Panc1 (cell line): ENCODE measurements around the gene DPY19L1. TPM values are rescaled to one million over a fixed set of nuclear protein-coding genes. Genes with fewer than 3 reads are reported as not detected.
A peak's percentile ranks its signal among the peaks of the same experiment; 100 is the strongest.

Experiments used
- ATAC-seq: fragments of 200-7000 bp; cut with Tn5 transposase; 2 replicates; pipeline ENCODE4 v1.9.1; 2020; ENCODE audit warnings: mild to moderate bottlenecking, moderate library complexity
- BruUV-seq: library from RNA; stranded (reverse); fragments of 400-500 nt; replicated peaks from 2 replicates; lab custom pipeline; 2021; lab: Mats Ljungman, UMichigan
- CTCF ChIA-PET: fragments of 300-600 bp; sonication (Branson Sonifier 250); formaldehyde crosslinking; loops from one replicate; lab custom pipeline; 2022; ENCODE audit warnings: antibody characterized with exemption; lab: Charles Lee
- POLR2A ChIA-PET: fragments of 300-600 bp; sonication (Branson Sonifier 250); formaldehyde crosslinking; loops from one replicate; lab custom pipeline; 2022; ENCODE audit warnings: antibody characterized with exemption; lab: Charles Lee
- DNase-seq: peaks from one replicate; pipeline ENCODE4 v3.0.0-alpha.2; 2010; ENCODE audit warnings: low read depth, low spot score
- H3K27ac ChIP-seq: 2 replicates; pipeline ENCODE4 v1.5.1; 2011; ENCODE audit warnings: mild to moderate bottlenecking, low read length, inconsistent platforms
- H3K27me3 ChIP-seq: fragments of 200-500 bp; sonication (Bioruptor generic); 2 replicates; pipeline ENCODE4 v1.6.0; 2014; ENCODE audit warnings: low read length, inconsistent platforms; ENCODE audit not compliant: control insufficient read depth, insufficient read depth
- H3K36me3 ChIP-seq: fragments of 200-500 bp; sonication (Bioruptor generic); 2 replicates; pipeline ENCODE4 v1.5.1; 2014; ENCODE audit warnings: inconsistent platforms, mild to moderate bottlenecking, low read length, moderate library complexity; ENCODE audit not compliant: control insufficient read depth, insufficient read depth
- H3K4me1 ChIP-seq: 2 replicates; pipeline ENCODE4 v1.5.1; 2011; ENCODE audit warnings: inconsistent platforms, mild to moderate bottlenecking, low read length, moderate library complexity; ENCODE audit not compliant: control insufficient read depth, insufficient read depth
- H3K4me3 ChIP-seq, 2 experiments: 2 replicates each; pipeline ENCODE4 v1.5.1; 2011 to 2012; ENCODE audit warnings: low read depth in 2 of 2, low read length in 2 of 2, mild to moderate bottlenecking in 2 of 2, inconsistent platforms in 1 of 2, moderate library complexity in 1 of 2
- H3K9me3 ChIP-seq: fragments of 200-500 bp; sonication (Bioruptor generic); 2 replicates; pipeline ENCODE4 v1.5.1; 2014; ENCODE audit warnings: low read depth, mild to moderate bottlenecking, inconsistent platforms, low read length, moderate library complexity; ENCODE audit not compliant: control insufficient read depth, insufficient read depth
- CTCF ChIP-seq: fragments of 450-650 bp; IDR thresholded peaks from 2 replicates; pipeline ENCODE4 v1.5.1; 2017; ENCODE audit warnings: mild to moderate bottlenecking
- POLR2AphosphoS5 ChIP-seq: IDR thresholded peaks from 2 replicates; pipeline ENCODE4 v1.6.1; 2012; ENCODE audit warnings: mild to moderate bottlenecking, low read depth, low read length, moderate library complexity
- REST ChIP-seq, 2 experiments: IDR thresholded peaks; 2 replicates each; pipeline ENCODE4 v1.6.1; 2011 to 2012; ENCODE audit warnings: low read depth in 2 of 2, control low read depth in 1 of 2, low read length in 1 of 2, mild to moderate bottlenecking in 1 of 2, moderate library complexity in 1 of 2; ENCODE audit not compliant: insufficient read depth in 1 of 2
- SIN3A ChIP-seq: IDR thresholded peaks from 2 replicates; pipeline ENCODE4 v1.6.1; 2012; ENCODE audit warnings: low read depth, mild to moderate bottlenecking, low read length, moderate library complexity, borderline replicate concordance; ENCODE audit not compliant: insufficient read depth
- TCF7L2 ChIP-seq: IDR thresholded peaks from 2 replicates; pipeline ENCODE4 v1.6.1; 2011; ENCODE audit warnings: mild to moderate bottlenecking, low read depth, low read length, inconsistent platforms
- in situ Hi-C: cut with HindIII; loops from 2 replicates; pipeline ENCODE4 v1.10.0; 2016; ENCODE audit warnings: low sequenced_read_pairs, low pct_unique_long_range_greater_than_20kb
- intact Hi-C: fragments of 100-400 bp; cut with micrococcal nuclease; formaldehyde crosslinking; loops from one replicate; pipeline ENCODE4 v1.10.0; 2022; ENCODE audit not compliant: unreplicated experiment
- total RNA-seq: library from RNA; stranded (reverse); gene quantifications from one replicate; pipeline ENCODE4 v1.2.1, GENCODE V29; 2021; ENCODE audit not compliant: unreplicated experiment

Gene DPY19L1
- total RNA-seq, 1 experiment from 2014 or later = 103 TPM

GRCh38 chr7:35025369-35025870 lies 11.9 kb downstream of the DPY19L1 start:
- no peaks in the 10 kb centered on the region for H3K36me3 ChIP-seq
- H3K4me1 ChIP-seq = peaks cover 32% of the 10 kb centered on the region
- intact Hi-C loops (no loop called here), in situ Hi-C loops (no loop called here)
- ATAC-seq = peak; percentile 86
- no TSS peak for BruUV-seq
- H3K4me3 ChIP-seq = no peak overlapping the region
- no peak for DNase-seq
- ChIA-PET CTCF (no interaction called here), POLR2A (no interaction called here)
- no peak for TF ChIP-seq SIN3A
- peak; percentile 70 for TF ChIP-seq TCF7L2
- TF ChIP-seq POLR2AphosphoS5 = no peak
- H3K9me3 ChIP-seq = no peaks in the 10 kb centered on the region
- no peaks in the 10 kb centered on the region for H3K27me3 ChIP-seq
- H3K27ac ChIP-seq = peak overlapping the region; percentile 5; the same call in 1 of the 2 replicates

GRCh38 chr7:35024298-35024697 lies 13.0 kb downstream of the DPY19L1 start:
- intact Hi-C loops = no loop called here
- Histone ChIP-seq H3K36me3 (no peaks in the 10 kb centered on the region), H3K4me1 (peaks cover 38% of the 10 kb centered on the region), H3K4me3 (no peak overlapping the region), H3K27me3 (no peaks in the 10 kb centered on the region), H3K27ac (peak overlapping the region; percentile 30; the same call in 1 of the 2 replicates), H3K9me3 (no peaks in the 10 kb centered on the region)
- ChIA-PET POLR2A (interaction anchor here (1.0 kb wide), 1 partner anchor 12 kb away, joined by 3 read pairs; no protein-coding TSS in a partner anchor), CTCF (no interaction called here)
- ATAC-seq (no peak), DNase-seq (no peak)
- BruUV-seq = no TSS peak
- TF ChIP-seq SIN3A = no peak
- TF ChIP-seq TCF7L2 = no peak
- no peak for TF ChIP-seq REST (IDR thresholded peaks at IDR 0.05; ENCODE audit: insufficient read depth in 1 of 2, low read depth in 2 of 2, low read length in 1 of 2)
- no peak for TF ChIP-seq POLR2AphosphoS5
- no peak for TF ChIP-seq CTCF
- in situ Hi-C loops = no loop called here

GRCh38 chr7:35022725-35023124 lies 14.6 kb downstream of the DPY19L1 start:
- no TSS peak for BruUV-seq
- H3K27me3 ChIP-seq = no peaks in the 10 kb centered on the region
- no peak for TF ChIP-seq SIN3A
- no peak for TF ChIP-seq CTCF
- TF ChIP-seq POLR2AphosphoS5 = no peak
- POLR2A ChIA-PET = interaction anchor here (0.6 kb wide), 1 partner anchor 54 kb away, joined by 14 read pairs; no protein-coding TSS in a partner anchor
- intact Hi-C loops (no loop called here), in situ Hi-C loops (no loop called here)
- H3K4me1 ChIP-seq = peaks cover 40% of the 10 kb centered on the region
- no peaks in the 10 kb centered on the region for H3K36me3 ChIP-seq
- no peak overlapping the region for H3K4me3 ChIP-seq
- ATAC-seq (no peak), DNase-seq (no peak)
- CTCF ChIA-PET = no interaction called here
- H3K27ac ChIP-seq = no peak overlapping the region
- no peaks in the 10 kb centered on the region for H3K9me3 ChIP-seq
